CD4-positive, alpha-beta T cell treated with Interleukin-1 beta for 1 hour (primary cell): ENCODE data around the gene CCDC158.
"Not testable (repeated sequence)": the region's sequence is repeated elsewhere in the genome, so short reads cannot be mapped to it uniquely, and the experiment has no call there.

Experiments
- DNase-seq, 2 donors: peaks; one replicate each; pipeline ENCODE4 v3.0.0-alpha.2; 2020 to 2022

The CCDC158 gene

GRCh38 chr4:76420762-76421581 lies at the start of gene CCDC158:
Gene CCDC158, minus strand, starts transcription at chr4:76421141. Its CDS starts 17,934 bp downstream, at chr4:76403207.
- peak in 1 of 2 donors; percentile 1 for DNase-seq

DNA sequence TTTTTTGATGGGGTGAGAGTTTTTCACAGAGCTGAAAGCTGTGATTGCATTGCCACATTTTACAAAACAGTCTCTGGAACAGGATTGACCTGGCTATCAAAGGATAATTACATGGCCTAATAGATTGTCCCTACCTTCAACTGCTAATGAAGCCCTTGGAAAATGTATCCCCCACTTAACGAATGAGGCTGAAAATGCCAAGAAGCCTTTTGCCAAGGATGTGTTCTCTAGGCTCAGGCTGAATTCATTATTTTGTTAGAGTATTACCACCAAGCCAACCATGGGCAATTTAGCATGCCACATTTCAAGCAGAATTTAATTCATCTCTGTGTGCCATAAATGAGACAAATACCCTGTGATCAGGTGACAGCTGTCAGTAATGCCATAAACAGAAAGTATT lies 49.6 kb upstream of the CCDC158 start:
- DNase-seq, result no peak

DNA sequence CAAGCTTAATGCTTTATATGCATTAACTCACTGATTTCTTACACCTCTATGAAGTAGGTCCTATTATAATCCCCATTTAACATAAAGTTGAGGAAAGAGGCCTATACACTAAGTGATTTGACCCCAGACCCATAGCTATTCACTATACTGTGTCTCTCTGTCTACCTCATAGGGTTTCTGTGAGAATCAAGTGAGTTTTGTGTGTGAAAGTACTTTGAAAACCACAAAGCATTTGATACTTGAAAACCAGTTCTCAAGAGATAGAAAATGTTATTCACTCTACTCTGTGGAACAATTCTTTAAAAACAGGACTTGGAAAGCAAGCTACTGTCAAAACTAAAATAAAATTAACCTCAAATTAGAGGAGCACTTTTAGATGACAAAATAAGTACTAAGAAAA lies 49.1 kb upstream of the CCDC158 start:
- DNase-seq, result no peak

DNA sequence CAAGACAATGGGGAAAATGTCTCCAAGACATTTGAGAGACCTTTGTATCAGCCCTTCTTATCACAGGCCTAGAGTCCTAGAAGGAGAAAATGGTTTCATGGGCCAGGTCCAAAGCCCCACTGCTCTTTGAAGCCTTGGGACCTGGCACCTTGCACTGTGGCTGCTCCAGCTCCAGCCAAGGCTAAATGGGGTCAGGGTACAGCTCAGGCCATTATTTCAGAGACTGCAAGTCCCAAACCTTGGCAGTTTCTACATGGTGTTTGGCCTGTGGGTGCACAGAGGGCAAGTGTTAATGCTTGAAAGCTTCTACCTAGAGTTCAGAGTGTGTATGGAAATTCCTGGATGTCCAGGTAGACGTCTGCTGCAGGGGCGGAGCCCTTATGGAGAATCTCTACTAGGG lies 42.6 kb upstream of the CCDC158 start:
- no peak for DNase-seq

- DNase-seq, result no peak
These were observed 38.4 kb upstream of the CCDC158 start for GRCh38 chr4:76459291-76459723.

- no peak for DNase-seq
These were observed 37.9 kb upstream of the CCDC158 start for GRCh38 chr4:76458825-76459224.

DNA sequence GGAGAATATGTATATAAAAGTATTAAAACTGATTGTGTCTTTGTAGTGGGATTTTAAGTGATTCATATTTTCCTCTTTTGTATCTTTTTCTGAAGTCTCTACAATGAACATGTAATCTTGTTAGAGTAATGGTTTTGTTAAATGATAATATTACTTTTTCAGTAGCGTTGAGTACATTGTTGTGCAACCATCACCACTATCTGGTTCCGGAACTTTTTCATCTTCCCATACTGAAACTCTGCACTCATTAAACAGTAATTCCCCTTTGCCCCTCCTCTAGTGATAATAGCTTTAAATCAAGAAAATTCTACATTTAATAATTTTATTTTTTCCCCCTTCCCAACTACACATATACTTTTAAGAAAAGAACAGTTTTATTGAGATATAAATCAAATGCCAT lies 37.4 kb upstream of the CCDC158 start:
- DNase-seq, result no peak

DNA sequence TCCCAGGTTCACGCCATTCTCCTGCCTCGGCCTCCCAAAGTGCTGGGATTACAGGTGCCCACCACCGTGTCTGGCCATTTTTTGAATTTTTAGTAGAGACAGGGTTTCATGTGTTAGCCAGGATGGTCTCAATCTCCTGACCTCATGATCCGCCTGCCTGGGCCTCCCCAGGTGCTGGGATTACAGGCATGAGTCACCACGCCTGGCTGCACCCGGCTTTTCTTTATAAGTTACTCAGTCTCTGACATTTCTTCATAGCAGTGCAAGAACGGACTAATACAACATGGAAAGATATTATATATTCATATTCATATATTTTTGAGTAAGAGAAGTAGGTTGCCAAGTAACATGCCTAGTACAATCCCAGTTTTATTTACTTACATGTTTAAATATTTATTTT lies 36.9 kb upstream of the CCDC158 start:
- DNase-seq, result no peak

DNA sequence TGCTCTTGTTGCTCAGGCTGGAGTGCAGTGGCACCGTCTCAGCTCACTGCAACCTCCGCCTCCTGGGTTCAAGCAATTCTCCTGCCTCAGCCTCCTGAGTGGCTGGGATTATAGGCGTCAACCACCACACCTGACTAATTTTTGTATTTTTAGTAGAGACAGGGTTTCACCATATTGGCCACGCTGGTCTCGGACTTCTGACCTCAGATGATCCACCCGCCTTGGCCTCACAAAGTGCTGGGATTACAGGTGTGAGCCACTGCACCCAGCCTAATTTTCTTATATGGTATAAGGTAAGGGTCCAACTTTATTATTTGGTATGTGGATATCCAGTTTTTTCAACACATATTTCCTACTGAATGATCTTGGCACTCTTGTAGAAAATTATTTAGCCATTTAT lies 33.1 kb upstream of the CCDC158 start:
- DNase-seq, result not testable (repeated sequence)

- no peak for DNase-seq
These were observed 32.3 kb upstream of the CCDC158 start for GRCh38 chr4:76453232-76453631.

- no peak for DNase-seq
These were observed 28.9 kb upstream of the CCDC158 start for GRCh38 chr4:76449833-76450232.

GRCh38 chr4:76449362-76449767 lies 28.4 kb upstream of the CCDC158 start:
- DNase-seq, result no peak

DNA sequence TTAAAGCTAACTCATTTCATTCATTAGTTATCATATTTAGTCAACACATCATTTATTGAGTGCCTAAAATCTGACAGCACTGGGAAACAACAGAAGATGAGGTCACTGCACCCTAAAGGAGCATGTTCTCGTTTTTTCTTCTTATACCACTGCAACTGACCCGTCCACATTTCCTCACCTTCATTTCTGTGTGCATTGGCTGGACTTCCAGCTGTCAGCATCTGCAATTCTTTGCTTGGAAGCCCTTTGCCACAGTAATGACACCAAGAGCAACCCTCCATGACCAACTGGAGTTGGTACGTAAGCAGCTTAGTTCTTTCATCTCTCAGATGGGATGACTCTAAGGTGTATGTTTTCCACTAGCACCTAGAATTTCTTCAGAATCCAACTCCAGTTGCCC lies 27.3 kb upstream of the CCDC158 start:
- DNase-seq, result no peak

DNA sequence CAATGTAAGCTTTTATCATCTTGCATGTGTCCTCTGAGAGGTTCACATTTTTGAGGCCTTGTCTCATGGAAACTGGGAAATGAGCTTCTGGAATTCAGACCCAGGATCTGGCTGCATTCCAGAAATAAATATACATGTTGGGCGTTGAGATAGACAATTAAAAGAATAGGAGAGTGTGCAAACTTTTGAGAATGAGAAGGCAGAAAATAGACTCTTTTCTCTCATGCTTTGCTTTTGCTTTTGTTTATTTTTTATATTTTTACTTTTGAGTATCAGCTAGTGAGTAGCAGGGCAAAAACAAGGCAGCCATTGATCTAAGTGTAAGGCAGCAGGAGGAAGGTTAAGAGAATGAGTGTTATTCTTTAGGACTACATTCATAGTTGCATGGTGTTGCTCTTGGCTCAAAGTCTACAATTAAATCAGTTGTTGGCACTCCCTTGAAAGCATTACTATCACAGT lies 26.5 kb upstream of the CCDC158 start:
- DNase-seq, result no peak

DNA sequence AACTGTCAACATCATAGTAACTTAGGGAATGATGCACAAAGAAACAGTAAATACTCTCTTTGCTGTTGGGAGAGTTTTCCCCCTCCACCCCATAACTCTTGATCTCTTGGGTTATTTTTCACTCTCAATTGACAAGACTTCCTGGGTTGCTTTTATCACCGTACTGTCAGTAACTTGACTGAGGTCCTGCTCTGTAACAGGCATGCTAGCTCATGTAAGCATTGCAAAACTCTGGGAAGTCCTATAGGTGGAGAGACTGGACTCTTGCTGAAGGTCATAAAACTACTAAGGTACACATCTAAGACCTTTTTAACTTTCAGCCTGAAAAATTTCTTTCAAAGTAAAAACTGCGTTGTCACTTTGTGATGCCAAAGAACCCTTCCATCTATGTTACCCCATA lies 25.0 kb upstream of the CCDC158 start:
- DNase-seq, result no peak

DNA sequence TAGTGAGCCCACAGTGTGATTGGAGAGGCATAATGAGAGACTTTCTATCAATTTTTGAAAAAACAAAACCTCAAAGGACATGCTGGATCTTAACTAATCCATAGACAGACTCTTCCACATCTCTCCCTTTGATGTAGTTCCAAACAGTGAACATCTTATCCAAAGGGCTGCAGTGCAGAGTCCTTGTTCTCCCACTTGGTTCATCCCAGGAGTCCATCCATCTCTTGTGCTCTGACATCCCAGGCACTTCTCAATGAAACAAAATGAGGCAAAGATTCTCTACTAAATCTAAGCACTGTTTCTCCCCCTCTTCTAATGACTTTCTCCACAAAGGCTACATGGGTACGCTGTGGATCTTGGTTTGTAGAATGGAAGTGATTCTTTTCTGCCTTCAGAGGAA lies 22.4 kb upstream of the CCDC158 start:
- DNase-seq, result no peak

- DNase-seq, result no peak
These were observed 21.9 kb upstream of the CCDC158 start for GRCh38 chr4:76442807-76443206.

DNA sequence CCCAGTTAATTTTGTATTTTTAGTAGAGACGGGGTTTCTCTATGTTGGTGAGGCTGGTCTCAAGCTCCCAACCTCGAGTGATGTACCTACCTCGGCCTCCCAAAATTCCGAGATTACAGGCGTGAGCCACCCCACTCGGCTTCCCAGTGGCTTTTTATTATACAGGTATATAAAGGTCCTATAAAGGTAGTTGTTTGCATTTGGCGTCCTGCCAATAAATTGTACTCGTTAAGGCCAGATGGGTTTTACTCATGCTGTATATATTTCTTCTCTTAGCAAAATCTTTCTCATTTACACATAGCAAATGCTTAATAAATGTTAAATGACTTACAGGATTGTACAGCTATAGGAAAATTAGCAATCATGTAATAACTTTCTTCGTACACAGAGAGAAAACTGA lies 20.9 kb upstream of the CCDC158 start:
- DNase-seq, result no peak

DNA sequence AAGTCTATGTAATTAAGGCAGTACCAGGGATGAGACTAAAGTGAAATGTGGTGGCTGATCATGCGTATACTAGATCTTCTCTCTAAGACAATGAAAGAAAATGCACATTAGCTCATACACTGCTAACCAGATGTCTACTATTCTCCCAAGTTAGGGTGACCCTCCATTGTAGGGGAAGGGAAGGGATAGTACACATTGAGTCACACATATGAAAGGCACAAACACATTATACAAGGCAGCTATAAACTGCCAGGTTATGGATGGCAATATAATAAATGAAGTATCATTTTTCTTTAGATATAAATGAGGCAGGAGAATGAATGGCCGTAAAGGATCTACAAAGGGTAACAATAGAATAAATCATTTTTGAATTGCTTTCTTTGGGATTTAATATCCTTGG lies 18.6 kb upstream of the CCDC158 start:
- DNase-seq, result no peak

DNA sequence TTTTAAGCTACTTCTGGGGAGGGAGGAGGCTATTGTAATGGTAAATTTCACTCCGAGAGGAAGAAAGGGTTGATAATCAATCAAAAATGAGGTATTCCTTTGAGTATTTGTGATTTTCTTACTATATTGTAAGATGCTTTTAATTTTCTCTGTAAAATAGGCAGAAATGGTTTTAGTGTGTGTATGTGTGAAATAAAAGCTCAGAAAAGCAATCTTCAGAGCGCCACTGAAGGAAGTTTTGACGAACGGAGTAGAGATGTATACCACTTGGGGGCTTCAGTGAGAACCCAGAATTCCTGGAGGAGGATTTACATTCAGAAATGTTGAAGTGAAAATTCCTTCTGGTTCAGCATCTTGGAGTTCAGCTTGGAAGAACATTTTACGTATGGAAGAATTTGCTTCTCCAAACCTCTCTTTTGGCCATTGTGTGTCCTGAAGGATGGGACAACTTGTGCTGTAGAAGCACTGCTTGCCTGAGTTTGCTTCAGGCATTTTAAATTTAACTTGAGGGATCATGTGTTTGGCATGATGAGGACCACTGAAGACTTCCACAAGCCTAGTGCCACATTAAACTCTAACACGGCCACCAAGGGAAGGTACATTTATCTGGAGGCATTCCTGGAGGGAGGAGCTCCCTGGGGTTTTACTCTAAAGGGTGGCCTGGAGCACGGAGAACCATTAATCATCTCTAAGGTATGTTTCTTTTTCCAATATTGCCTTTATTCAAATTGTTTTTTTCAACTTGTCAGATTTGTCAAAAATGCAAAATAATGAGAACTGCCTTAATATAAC lies 14.8 kb upstream of the CCDC158 start:
- DNase-seq, result no peak

DNA sequence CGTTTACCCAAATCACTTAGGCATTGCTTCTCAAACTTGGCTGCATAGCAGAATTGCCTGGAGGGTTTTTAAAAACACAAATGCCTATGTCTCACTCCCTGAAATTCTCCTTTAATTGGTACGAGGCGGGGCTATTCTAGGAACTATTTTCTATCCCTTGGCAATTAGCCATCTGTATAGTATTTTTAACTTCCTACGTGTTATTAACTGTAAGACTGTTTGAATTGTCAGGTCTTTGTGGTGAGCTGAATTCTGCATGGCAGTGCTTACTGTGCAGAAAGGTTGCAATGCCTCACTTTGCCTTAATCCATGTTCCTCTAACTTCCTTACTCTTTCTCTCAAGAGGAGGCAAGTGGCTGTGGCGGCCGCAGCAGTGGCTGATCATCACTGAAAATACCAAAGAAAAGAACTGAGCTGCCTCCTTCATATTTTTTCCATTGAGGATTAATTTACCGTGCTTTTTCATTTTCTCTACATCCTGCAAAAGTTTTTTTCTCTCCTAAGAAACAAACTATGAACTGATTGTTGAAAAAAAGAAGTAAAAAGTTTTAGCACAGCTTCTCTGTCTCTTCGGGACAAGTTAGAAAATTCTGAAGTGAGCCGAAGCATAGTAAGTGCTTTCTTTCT lies 14.1 kb upstream of the CCDC158 start, which contains the start of gene SHROOM3:
Gene SHROOM3, plus strand, starts transcription at position 329 of the 627 bp plus-strand sequence. CDS start 824 bp downstream, outside the sequence.
- no peak for DNase-seq

DNA sequence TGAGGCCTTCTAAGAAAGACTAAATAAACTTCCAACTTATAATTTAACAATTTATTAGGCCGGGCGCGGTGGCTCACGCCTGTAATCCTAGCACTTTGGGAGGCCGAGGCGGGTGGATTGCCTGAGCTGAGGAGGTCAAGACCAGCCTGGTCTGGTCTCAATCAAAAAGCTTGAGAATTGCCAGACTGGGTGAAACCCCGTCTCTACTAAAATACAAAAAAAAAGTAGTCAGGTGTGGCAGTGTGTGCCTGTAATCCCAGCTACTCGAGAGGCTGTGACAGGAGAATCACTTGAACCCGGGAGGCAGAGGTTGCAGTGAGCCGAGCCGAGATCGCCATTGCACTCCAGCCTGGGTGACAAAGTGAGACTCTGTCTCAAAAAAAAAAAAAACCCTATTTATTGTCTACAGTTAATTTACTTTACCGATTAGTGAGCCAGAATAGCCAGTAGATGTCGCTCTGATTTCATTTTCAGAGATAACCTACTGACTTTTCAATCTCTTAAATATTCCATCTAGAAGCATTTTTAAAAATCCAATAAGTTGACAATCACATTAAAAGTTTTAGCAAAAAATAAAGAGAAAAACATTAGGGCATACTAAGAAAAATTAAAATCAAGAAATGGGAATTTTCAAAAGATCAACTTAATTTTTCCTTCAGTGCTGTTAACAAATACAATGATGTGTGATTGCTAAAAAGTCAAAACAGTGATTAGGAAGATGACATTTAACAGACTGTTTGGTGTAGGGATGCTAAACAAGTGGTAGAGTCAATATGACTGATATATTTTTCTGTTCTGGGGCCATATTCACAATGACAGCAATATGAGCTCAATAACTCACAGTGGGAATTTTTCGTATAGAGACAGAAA lies 9.8 kb upstream of the CCDC158 start:
- DNase-seq, result peak in 1 of 2 donors; percentile 31
